Spleen (tissue), 11 donors: ENCODE measurements around the gene RIC8B. TPM values are rescaled to one million over a fixed set of nuclear protein-coding genes. Genes with fewer than 3 reads are reported as not detected.

Source experiments
- DNase-seq: peaks from one replicate; pipeline ENCODE4 v3.0.0-alpha.2; 2020
- H3K27ac ChIP-seq, 8 donors: fragments of 200-600 bp; sonication (generic) in 7 of 8; 1 replicate in 4 of 8; 2 replicates in 4 of 8; pipeline versions ENCODE4 v1.5.0 to v1.8.0; 2016 to 2021; ENCODE audit warnings: inconsistent platforms in 4 of 8, mild to moderate bottlenecking in 4 of 8, moderate library complexity in 1 of 8
- H3K27me3 ChIP-seq, 7 donors: fragments of 200-600 bp; sonication (generic) in 6 of 7; replicated peaks in 1 of 7; 1 replicate in 4 of 7; 2 replicates in 3 of 7; pipeline versions ENCODE4 v1.5.0 to v1.8.0; 2016 to 2021; ENCODE audit warnings: inconsistent platforms in 3 of 7, mild to moderate bottlenecking in 1 of 7
- H3K36me3 ChIP-seq, 6 donors: fragments of 200-600 bp; sonication (generic) in 5 of 6; 1 replicate in 4 of 6; 2 replicates in 2 of 6; pipeline versions ENCODE4 v1.5.0 to v1.8.0; 2016 to 2021; ENCODE audit warnings: inconsistent platforms in 2 of 6
- H3K4me1 ChIP-seq, 6 donors: fragments of 200-600 bp; sonication (generic) in 5 of 6; 1 replicate in 3 of 6; 2 replicates in 3 of 6; pipeline versions ENCODE4 v1.5.0 to v1.8.0; 2016 to 2021; ENCODE audit warnings: inconsistent platforms in 3 of 6
- H3K4me3 ChIP-seq, 8 donors: fragments of 200-600 bp; sonication (generic) in 7 of 8; 1 replicate in 4 of 8; 2 replicates in 4 of 8; pipeline versions ENCODE4 v1.5.0 to v1.8.0; 2016 to 2021; ENCODE audit warnings: inconsistent platforms in 4 of 8, mild to moderate bottlenecking in 4 of 8, moderate library complexity in 2 of 8
- H3K9me3 ChIP-seq, 8 donors: fragments of 200-600 bp; sonication (generic) in 7 of 8; 1 replicate in 4 of 8; 2 replicates in 4 of 8; pipeline versions ENCODE4 v1.5.0 to v1.8.0; 2016 to 2021; ENCODE audit warnings: inconsistent platforms in 4 of 8
- POLR2A ChIP-seq, 3 donors: fragments of 450-650 bp; IDR thresholded peaks; one replicate each; pipeline ENCODE4 v1.5.1; 2017; ENCODE audit warnings: antibody characterized with exemption in 3 of 3, mild to moderate bottlenecking in 1 of 3
- POLR2AphosphoS5 ChIP-seq, 3 donors: sonication (generic); formaldehyde crosslinking; IDR thresholded peaks; one replicate each; pipeline ENCODE4 v1.5.1; 2017; ENCODE audit warnings: antibody characterized with exemption in 3 of 3
- WGBS, 5 donors: extraction: QIAGEN DNeasy Blood & Tissue Kit in 3 of 5; methylation state at CpG; one replicate each; pipeline versions ENCODE4 v1.1.5 to v1.1.7; 2013 to 2018; 5-methylcytosine and 5-hydroxymethylcytosine counted together
- intact Hi-C: fragments of 100-400 bp; cut with DNase I; formaldehyde crosslinking; loops from one replicate; pipeline ENCODE4 v1.15.0; 2023; ENCODE audit warnings: low total_unique reads
- polyA plus RNA-seq, 3 donors: library from polyadenylated mRNA; stranded (reverse); fragments of 200-250 nt; gene quantifications; one replicate each; pipeline ENCODE4 v1.2.1, GENCODE V29; 2013
- total RNA-seq, 7 donors: library from RNA; depleted of rRNA in 3 of 7; stranded (reverse); fragments of >200 nt in 3 of 7; fragmentation: NEBNext Ultra II Directional in 4 of 7; extraction: Animal tissue kit (Norgen Biotek cat#: 25700) in 4 of 7; gene quantifications; one replicate each; pipeline versions ENCODE4 v1.1.0 to v1.2.1, GENCODE V29; 2016 to 2021
- TF ChIP-seq, protein P1 (sequence below), 11 experiments: fragments of 200-600 bp in 7 of 11; fragments of 450-650 bp in 4 of 11; sonication (generic) in 4 of 11; IDR thresholded peaks in 8 of 11; conservative IDR thresholded peaks in 3 of 11; 1 replicate in 7 of 11; 2 replicates in 4 of 11; pipeline versions ENCODE4 v1.4.0 to v1.8.0; 2016 to 2021; ENCODE audit warnings: antibody characterized with exemption in 11 of 11, inconsistent platforms in 4 of 11, mild to moderate bottlenecking in 1 of 11
- donor health status: healthy with polysubstance abuse.
- donor health status: DM: no; HTN: no; CAD: no; lungs with moderate emphysema.
- donor health status: DM: no; HTN: no; CAD: no.
- donor health status: Bipolar disorder and iron deficiency.
- donor health status: healthy.
- donor health status: DM: no; HTN: no; CAD: no.
- donor health status: DM: yes; HTN: yes; CAD: no.

Gene RIC8B
- total and polyA plus RNA-seq, 10 donors: 1.9 to 21.3 (median 14.1) TPM

DNA sequence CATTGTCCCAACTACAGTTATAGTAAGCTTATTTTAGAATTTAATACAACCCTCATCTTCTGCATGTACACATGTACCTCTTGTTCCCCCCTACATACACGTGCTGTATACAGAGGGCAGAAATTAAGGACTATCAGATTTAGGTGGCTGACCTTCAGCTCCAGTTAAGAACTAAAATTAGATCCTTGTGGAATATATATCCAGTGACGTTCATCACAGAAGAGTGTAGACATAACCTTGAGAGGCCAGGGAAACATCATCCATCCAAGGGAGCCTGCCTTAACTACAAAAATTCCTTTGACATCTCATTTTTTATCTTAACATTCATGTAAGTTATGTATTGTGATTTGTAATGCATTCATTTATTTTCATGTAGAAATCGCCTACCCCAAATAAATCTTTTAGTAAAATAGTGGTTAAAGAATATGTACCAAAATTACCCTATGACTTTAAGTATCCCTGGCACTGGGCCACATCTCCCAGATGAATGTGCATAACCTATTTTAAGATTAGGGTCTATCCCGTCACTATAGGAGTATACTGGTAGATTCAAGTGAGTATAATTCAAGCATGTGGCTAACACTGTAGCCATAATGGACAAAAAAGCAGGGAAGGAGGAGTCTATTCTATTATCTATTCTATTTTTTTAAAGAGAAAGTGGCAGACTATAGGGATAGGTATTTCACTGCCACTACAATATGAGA, 27.5 kb downstream of the RIC8B start:
- intact Hi-C loops: no loop called here
- Histone ChIP-seq H3K4me3 (no peak overlapping the region), H3K36me3 (peaks cover 0 to 30% (median 3%) of the 10 kb centered on the region in 6 donors), H3K27ac (no peak overlapping the region), H3K27me3 (no peaks in the 10 kb centered on the region), H3K4me1 (peaks cover 0 to 8% (median 0%) of the 10 kb centered on the region in 6 donors), H3K9me3 (no peaks in the 10 kb centered on the region)
- whole genome bisulfite sequencing, 5 donors: 79 to 87% (median 84%) methylated on average over 4 of the region's 4 CpGs
- TF ChIP-seq, protein P1, sequence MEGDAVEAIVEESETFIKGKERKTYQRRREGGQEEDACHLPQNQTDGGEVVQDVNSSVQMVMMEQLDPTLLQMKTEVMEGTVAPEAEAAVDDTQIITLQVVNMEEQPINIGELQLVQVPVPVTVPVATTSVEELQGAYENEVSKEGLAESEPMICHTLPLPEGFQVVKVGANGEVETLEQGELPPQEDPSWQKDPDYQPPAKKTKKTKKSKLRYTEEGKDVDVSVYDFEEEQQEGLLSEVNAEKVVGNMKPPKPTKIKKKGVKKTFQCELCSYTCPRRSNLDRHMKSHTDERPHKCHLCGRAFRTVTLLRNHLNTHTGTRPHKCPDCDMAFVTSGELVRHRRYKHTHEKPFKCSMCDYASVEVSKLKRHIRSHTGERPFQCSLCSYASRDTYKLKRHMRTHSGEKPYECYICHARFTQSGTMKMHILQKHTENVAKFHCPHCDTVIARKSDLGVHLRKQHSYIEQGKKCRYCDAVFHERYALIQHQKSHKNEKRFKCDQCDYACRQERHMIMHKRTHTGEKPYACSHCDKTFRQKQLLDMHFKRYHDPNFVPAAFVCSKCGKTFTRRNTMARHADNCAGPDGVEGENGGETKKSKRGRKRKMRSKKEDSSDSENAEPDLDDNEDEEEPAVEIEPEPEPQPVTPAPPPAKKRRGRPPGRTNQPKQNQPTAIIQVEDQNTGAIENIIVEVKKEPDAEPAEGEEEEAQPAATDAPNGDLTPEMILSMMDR (IDR thresholded peaks at IDR 0.05 in 8 of 11, conservative IDR thresholded peaks at IDR 0.05 in 3 of 11): no peak
- TF ChIP-seq POLR2A (IDR thresholded peaks at IDR 0.05): no peak
- no peak for DNase-seq

DNA sequence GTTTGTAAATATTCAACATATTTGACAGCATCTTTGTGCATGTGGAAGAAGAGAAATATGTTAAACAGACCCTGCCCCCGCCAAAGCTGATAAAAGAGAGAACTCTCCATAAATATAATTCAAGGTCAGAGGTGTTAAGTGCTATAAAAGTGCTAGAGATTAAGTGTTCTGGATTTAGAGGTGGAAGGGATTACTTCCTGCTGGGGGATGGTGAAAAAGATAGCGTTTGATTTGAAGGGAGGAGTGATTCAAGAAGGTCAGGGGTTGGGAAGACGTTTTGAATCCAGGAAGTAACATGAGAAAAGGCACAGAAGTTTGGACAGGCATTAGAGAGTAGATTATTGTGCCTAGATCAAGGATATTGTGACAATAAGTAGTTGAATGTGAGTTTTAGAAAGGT, 30.2 kb downstream of the RIC8B start:
- Histone ChIP-seq H3K4me1 (peaks cover 0 to 8% (median 0%) of the 10 kb centered on the region in 6 donors), H3K27me3 (no peaks in the 10 kb centered on the region), H3K9me3 (no peaks in the 10 kb centered on the region), H3K4me3 (no peak overlapping the region), H3K36me3 (peaks cover 0 to 30% (median 3%) of the 10 kb centered on the region in 6 donors), H3K27ac (no peak overlapping the region)
- intact Hi-C loops: no loop called here
- DNase-seq: no peak
- TF ChIP-seq POLR2A (IDR thresholded peaks at IDR 0.05) (no peak), POLR2AphosphoS5 (IDR thresholded peaks at IDR 0.05) (no peak)
- TF ChIP-seq, protein P1 (IDR thresholded peaks at IDR 0.05 in 8 of 11, conservative IDR thresholded peaks at IDR 0.05 in 3 of 11): no peak
- WGBS, 5 donors: 55 to 70% (median 68%) methylated on average over 3 of the region's 3 CpGs

DNA sequence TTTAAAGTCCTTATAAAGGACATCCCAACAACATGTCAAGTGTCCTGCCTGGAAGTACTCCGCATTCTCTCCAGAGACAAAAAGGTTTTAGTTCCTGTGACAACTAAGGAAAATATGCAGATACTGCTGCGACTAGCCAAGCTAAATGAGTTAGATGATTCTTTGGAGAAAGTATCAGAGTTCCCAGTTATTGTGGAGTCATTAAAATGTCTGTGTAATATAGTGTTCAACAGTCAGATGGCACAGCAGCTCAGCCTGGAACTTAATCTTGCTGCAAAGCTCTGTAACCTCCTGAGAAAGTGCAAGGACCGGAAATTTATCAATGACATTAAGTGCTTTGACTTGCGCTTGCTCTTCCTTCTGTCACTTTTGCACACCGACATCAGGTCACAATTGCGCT, 40.2 kb downstream of the RIC8B start:
- intact Hi-C loops: no loop called here
- WGBS, 5 donors: 86 to 97% (median 92%) methylated on average over 6 of the region's 6 CpGs
- no peak for TF ChIP-seq POLR2AphosphoS5 (IDR thresholded peaks at IDR 0.05)
- TF ChIP-seq, protein P1 (IDR thresholded peaks at IDR 0.05 in 8 of 11, conservative IDR thresholded peaks at IDR 0.05 in 3 of 11): no peak
- no peak for TF ChIP-seq POLR2A (IDR thresholded peaks at IDR 0.05)
- H3K4me1 ChIP-seq: no peaks in the 10 kb centered on the region
- H3K9me3 ChIP-seq: no peaks in the 10 kb centered on the region
- peaks cover 0 to 40% (median 9%) of the 10 kb centered on the region in 6 donors for H3K36me3 ChIP-seq
- H3K4me3 ChIP-seq: no peak overlapping the region
- no peak overlapping the region for H3K27ac ChIP-seq
- H3K27me3 ChIP-seq: no peaks in the 10 kb centered on the region
- DNase-seq: no peak

DNA sequence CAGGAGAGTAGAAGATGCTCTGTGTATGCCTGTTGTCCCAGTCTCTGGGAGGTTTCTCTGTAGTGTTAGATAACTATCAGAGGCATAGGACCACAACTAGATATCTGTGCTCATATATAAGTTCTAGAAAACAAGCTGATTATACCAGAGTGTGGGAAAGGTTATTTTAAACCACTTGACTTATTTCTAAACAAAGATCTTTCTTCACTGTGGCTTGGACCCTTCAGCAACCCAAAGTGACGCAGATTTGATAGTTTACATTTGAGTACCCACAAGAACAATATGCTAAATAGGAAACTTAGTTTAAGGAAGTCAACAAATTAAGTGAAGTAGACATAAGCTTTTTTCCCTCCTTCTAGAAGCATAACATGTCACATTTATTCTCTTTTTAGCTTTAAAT, 41.3 kb downstream of the RIC8B start:
- Histone ChIP-seq H3K36me3 (peaks cover 0 to 47% (median 9%) of the 10 kb centered on the region in 6 donors), H3K4me3 (no peak overlapping the region), H3K4me1 (no peaks in the 10 kb centered on the region), H3K27ac (no peak overlapping the region), H3K9me3 (no peaks in the 10 kb centered on the region), H3K27me3 (no peaks in the 10 kb centered on the region)
- WGBS, 5 donors: 85 to 95% (median 92%) methylated on average over 1 of the region's 1 CpG
- intact Hi-C loops: no loop called here
- TF ChIP-seq, protein P1 (IDR thresholded peaks at IDR 0.05 in 8 of 11, conservative IDR thresholded peaks at IDR 0.05 in 3 of 11): no peak
- TF ChIP-seq POLR2A (IDR thresholded peaks at IDR 0.05): no peak
- TF ChIP-seq POLR2AphosphoS5 (IDR thresholded peaks at IDR 0.05): no peak
- DNase-seq: no peak
